B cell (primary cell): ENCODE measurements around the gene GPC4. TPM values are rescaled to one million over a fixed set of nuclear protein-coding genes. Genes with fewer than 3 reads are reported as not detected.

ENCODE experiments used
- ATAC-seq: fragments of 200-7000 bp; cut with Tn5 transposase; one replicate; pipeline ENCODE4 v1.10.0; 2021; ENCODE audit warnings: low read depth, mild to moderate bottlenecking, moderate number of reproducible peaks, moderate library complexity
- CTCF ChIA-PET: fragments of 350-600 bp; sonication (Branson Sonifier 250); formaldehyde crosslinking; loops from one replicate; lab custom pipeline; 2021; ENCODE audit warnings: antibody characterized with exemption, inconsistent platforms; lab: Charles Lee
- POLR2A ChIA-PET: fragments of 350-600 bp; sonication (Branson Sonifier 250); formaldehyde crosslinking; loops from one replicate; lab custom pipeline; 2021; ENCODE audit warnings: antibody characterized with exemption; lab: Charles Lee
- DNase-seq: peaks from one replicate; pipeline ENCODE4 v3.0.0; 2013
- H2AFZ ChIP-seq: 2 replicates; pipeline ENCODE4 v1.6.1; 2012; ENCODE audit warnings: mild to moderate bottlenecking, low read depth, low read length; ENCODE audit not compliant: insufficient read depth, poor library complexity, severe bottlenecking
- H3K27ac ChIP-seq, 2 donors: 1 replicate in 1 of 2; 2 replicates in 1 of 2; pipeline ENCODE4 v1.5.1; 2012 to 2013; ENCODE audit warnings: low read length in 2 of 2, mild to moderate bottlenecking in 2 of 2, moderate library complexity in 1 of 2
- H3K27me3 ChIP-seq, 4 experiments: fragments of 200-600 bp in 1 of 4; sonication (generic) in 1 of 4; replicated peaks in 1 of 4; 1 replicate in 2 of 4; 2 replicates in 2 of 4; pipeline versions ENCODE4 v1.6.1 to v1.7.0; 2013 to 2016; ENCODE audit warnings: low read length in 3 of 4, mild to moderate bottlenecking in 2 of 4, mixed read lengths in 1 of 4, moderate library complexity in 1 of 4; ENCODE audit not compliant: insufficient read depth in 4 of 4, control insufficient read depth in 3 of 4; ENCODE audit errors: control extremely low read depth in 1 of 4
- H3K36me3 ChIP-seq, 2 experiments: replicated peaks in 1 of 2; 1 replicate in 1 of 2; 2 replicates in 1 of 2; pipeline versions ENCODE4 v1.6.1 to v1.7.1; 2013; ENCODE audit warnings: low read length in 1 of 2; ENCODE audit not compliant: insufficient read depth in 2 of 2, control insufficient read depth in 1 of 2; ENCODE audit errors: control extremely low read depth in 1 of 2, extremely low read depth in 1 of 2
- H3K4me1 ChIP-seq, 2 donors: fragments of 200-600 bp in 1 of 2; sonication (generic) in 1 of 2; 1 replicate in 1 of 2; 2 replicates in 1 of 2; pipeline versions ENCODE4 v1.5.1 to v1.6.1; 2013 to 2017; ENCODE audit warnings: low read length in 2 of 2; ENCODE audit not compliant: control insufficient read depth in 2 of 2, insufficient read depth in 2 of 2
- H3K4me2 ChIP-seq: replicated peaks from 2 replicates; pipeline ENCODE3; 2012; ENCODE audit warnings: mild to moderate bottlenecking, low read depth, low read length; ENCODE audit not compliant: poor library complexity, severe bottlenecking
- H3K4me3 ChIP-seq, 5 experiments: fragments of 200-600 bp in 1 of 5; sonication (generic) in 1 of 5; 1 replicate in 3 of 5; 2 replicates in 2 of 5; pipeline versions ENCODE4 v1.5.1 to v1.7.0; 2011 to 2016; ENCODE audit warnings: low read length in 4 of 5, mild to moderate bottlenecking in 4 of 5, low read depth in 2 of 5, control low read depth in 1 of 5, moderate library complexity in 1 of 5; ENCODE audit not compliant: insufficient read depth in 1 of 5; ENCODE audit errors: control extremely low read depth in 1 of 5, extremely low read depth in 1 of 5
- H3K79me2 ChIP-seq: fragments of 200-600 bp; sonication (generic); one replicate; pipeline ENCODE4 v1.6.0; 2016; ENCODE audit warnings: low read length; ENCODE audit not compliant: control insufficient read depth, insufficient read depth
- H3K9ac ChIP-seq: fragments of 200-600 bp; sonication (generic); 2 replicates; pipeline ENCODE4 v1.6.1; 2017; ENCODE audit warnings: mild to moderate bottlenecking, low read length, moderate library complexity
- H3K9me3 ChIP-seq, 3 donors: one replicate each; pipeline versions ENCODE4 v1.6.1 to v1.7.1; 2013; ENCODE audit warnings: low read length in 2 of 3; ENCODE audit not compliant: control insufficient read depth in 2 of 3, insufficient read depth in 1 of 3; ENCODE audit errors: control extremely low read depth in 1 of 3
- H4K20me1 ChIP-seq: 2 replicates; pipeline ENCODE4 v1.6.0; 2012; ENCODE audit warnings: mild to moderate bottlenecking, low read length; ENCODE audit not compliant: insufficient read depth, control insufficient read depth, poor library complexity, severe bottlenecking
- H3K27ac Mint-ChIP-seq: one replicate; pipeline ENCODE4 v1.8.0; 2021; ENCODE audit warnings: mixed read lengths
- H3K27me3 Mint-ChIP-seq: one replicate; pipeline ENCODE4 v1.8.0; 2021; ENCODE audit warnings: mixed read lengths
- H3K4me1 Mint-ChIP-seq: one replicate; pipeline ENCODE4 v1.8.0; 2021; ENCODE audit warnings: mixed read lengths
- H3K4me3 Mint-ChIP-seq: one replicate; pipeline ENCODE4 v1.8.0; 2021; ENCODE audit warnings: mixed read lengths
- H3K9me3 Mint-ChIP-seq: one replicate; pipeline ENCODE4 v1.8.0; 2022; ENCODE audit warnings: mixed read lengths; ENCODE audit not compliant: insufficient read depth
- CTCF ChIP-seq: fragments of 200-600 bp; IDR thresholded peaks from one replicate; pipeline ENCODE4 v1.8.0; 2022; ENCODE audit warnings: antibody characterized with exemption, mild to moderate bottlenecking
- EZH2 ChIP-seq: IDR thresholded peaks from 2 replicates; pipeline ENCODE4 v1.6.1; 2012; ENCODE audit warnings: borderline replicate concordance, low read depth, mild to moderate bottlenecking, moderate library complexity, low read length; ENCODE audit not compliant: insufficient read depth, poor library complexity, severe bottlenecking
- WGBS: methylation state at CpG from one replicate; pipeline ENCODE4 v1.1.5; 2013; ENCODE audit warnings: missing lambda C conversion rate; ENCODE audit not compliant: insufficient coverage; 5-methylcytosine and 5-hydroxymethylcytosine counted together
- intact Hi-C: fragments of 100-400 bp; cut with micrococcal nuclease; formaldehyde crosslinking; loops from one replicate; pipeline ENCODE4 v1.10.0; 2022
- polyA plus RNA-seq: library from polyadenylated mRNA; depleted of rRNA; stranded (reverse); fragments of >200 nt; gene quantifications from 2 replicates; pipeline ENCODE4 v1.2.3, GENCODE V29; 2012
- total RNA-seq, 2 donors: library from RNA; stranded (reverse); fragments of 120-200 nt in 1 of 2; gene quantifications; 1 replicate in 1 of 2; 2 replicates in 1 of 2; pipeline versions ENCODE4 v1.2.3 to v1.2.4, GENCODE V29; 2013 to 2022

The GPC4 gene
- total and polyA plus RNA-seq, 2 donors (not counting 1 experiment from before 2014, with no cell fraction given): 0.30 to 0.47 TPM

DNA sequence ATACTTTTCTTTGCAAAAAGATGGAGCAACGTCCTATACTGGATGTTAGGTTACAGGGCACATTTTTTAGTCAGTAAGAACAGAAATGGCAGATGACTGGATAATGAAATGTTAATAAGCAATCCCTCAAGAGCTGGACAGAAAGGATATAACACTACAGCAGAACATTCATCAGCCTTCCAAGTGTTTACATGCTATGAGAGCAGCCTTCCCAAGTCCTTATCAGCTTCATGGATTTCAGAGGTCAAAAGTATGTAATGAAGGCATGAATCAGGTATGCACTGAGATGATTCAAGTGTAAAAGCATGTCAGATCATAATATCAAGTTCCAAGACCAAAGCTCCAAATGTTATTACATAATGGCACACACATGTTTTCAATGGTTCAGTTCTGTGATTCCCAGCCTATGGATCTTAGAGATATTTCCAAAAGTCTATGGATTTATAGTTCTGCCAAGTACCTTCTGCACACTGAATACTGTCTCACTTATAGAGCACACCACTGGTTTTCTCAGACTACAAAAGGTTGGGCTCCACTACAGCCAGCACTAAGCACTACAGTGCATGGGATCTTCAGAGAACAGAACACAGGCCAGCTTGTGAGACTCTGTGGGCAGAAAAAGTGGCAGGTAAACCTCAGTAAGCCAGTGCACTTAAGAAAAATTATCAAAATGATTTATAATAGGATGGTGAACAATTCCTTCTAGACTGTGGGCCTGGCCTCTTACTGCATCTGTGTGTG, 49.2 kb downstream of the GPC4 start:
- no peak overlapping the region for H3K4me2 ChIP-seq
- Mint-ChIP-seq H3K9me3 (no peaks in the 10 kb centered on the region), H3K27ac (no peak overlapping the region), H3K4me1 (peaks cover 12% of the 10 kb centered on the region), H3K27me3 (no peaks in the 10 kb centered on the region), H3K4me3 (no peak overlapping the region)
- ATAC-seq (no peak), DNase-seq (no peak)
- no peak overlapping the region for H3K27ac ChIP-seq
- POLR2A ChIA-PET: no interaction called here
- WGBS: no CpG with 5 or more reads among the region's 1 CpG
- H3K79me2 ChIP-seq: no peaks in the 10 kb centered on the region
- H3K9ac ChIP-seq: no peak overlapping the region
- no peaks in the 10 kb centered on the region for H4K20me1 ChIP-seq
- no peak overlapping the region for H3K4me3 ChIP-seq
- no peaks in the 10 kb centered on the region for H3K27me3 ChIP-seq
- intact Hi-C loops: no loop called here
- H3K4me1 ChIP-seq: peaks cover 0 to 7% of the 10 kb centered on the region in 2 donors
- no peaks in the 10 kb centered on the region for H3K36me3 ChIP-seq
- H2AFZ ChIP-seq: no peak overlapping the region
- CTCF ChIA-PET: no interaction called here
- TF ChIP-seq EZH2 (no peak), CTCF (no peak)
- no peaks in the 10 kb centered on the region for H3K9me3 ChIP-seq

GRCh38 chrX:133364865-133365264, 50.4 kb downstream of the GPC4 start:
- no peak overlapping the region for H3K4me3 Mint-ChIP-seq
- DNase-seq (no peak), ATAC-seq (no peak)
- Histone ChIP-seq H3K4me1 (peaks cover 0 to 5% of the 10 kb centered on the region in 2 donors), H4K20me1 (no peaks in the 10 kb centered on the region), H3K79me2 (no peaks in the 10 kb centered on the region), H3K27ac (no peak overlapping the region), H3K4me2 (no peak overlapping the region), H3K36me3 (no peaks in the 10 kb centered on the region), H3K9ac (no peak overlapping the region), H3K9me3 (no peaks in the 10 kb centered on the region), H3K27me3 (no peaks in the 10 kb centered on the region), H3K4me3 (no peak overlapping the region), H2AFZ (no peak overlapping the region)
- peaks cover 8% of the 10 kb centered on the region for H3K4me1 Mint-ChIP-seq
- TF ChIP-seq CTCF: no peak
- no peak for TF ChIP-seq EZH2
- H3K27me3 Mint-ChIP-seq: no peaks in the 10 kb centered on the region
- H3K9me3 Mint-ChIP-seq: no peaks in the 10 kb centered on the region
- ChIA-PET CTCF (no interaction called here), POLR2A (no interaction called here)
- peak overlapping the region; percentile 10 for H3K27ac Mint-ChIP-seq
- intact Hi-C loops: no loop called here
- no CpG with 5 or more reads among the region's 1 CpG for WGBS
